DMS153 treated with DMSO at 0.1 percent for 48 hours (cell line): Measurements from ENCODE around the gene MYO10.
"Not testable (repeated sequence)": the region's sequence is repeated elsewhere in the genome, so short reads cannot be mapped to it uniquely, and the experiment has no call there.

ENCODE experiments used
- DNase-seq: peaks from one replicate; lab custom pipeline; 2025; ENCODE audit not compliant: unreplicated experiment; lab: John Stamatoyannopoulos, UW

Gene MYO10

DNA sequence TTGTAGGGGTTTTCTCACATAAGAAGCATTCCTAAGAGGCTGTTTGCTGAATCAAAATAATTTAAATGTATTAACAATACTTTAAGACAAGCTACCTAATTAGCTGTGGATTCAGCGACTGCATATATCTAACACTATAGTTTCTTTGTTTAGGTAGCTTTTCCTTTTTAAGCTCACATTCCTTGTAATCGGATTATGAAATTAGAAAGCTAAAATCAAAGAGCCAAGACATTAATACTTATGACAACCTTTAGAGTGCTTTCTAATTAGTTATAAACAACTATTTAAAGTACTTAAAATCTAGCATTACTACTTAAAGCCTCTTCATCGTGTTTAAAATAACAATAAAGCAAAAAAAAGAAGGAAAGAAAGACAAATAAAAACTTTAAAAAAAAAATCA, 182.0 kb downstream of the MYO10 start:
- DNase-seq = no peak

DNA sequence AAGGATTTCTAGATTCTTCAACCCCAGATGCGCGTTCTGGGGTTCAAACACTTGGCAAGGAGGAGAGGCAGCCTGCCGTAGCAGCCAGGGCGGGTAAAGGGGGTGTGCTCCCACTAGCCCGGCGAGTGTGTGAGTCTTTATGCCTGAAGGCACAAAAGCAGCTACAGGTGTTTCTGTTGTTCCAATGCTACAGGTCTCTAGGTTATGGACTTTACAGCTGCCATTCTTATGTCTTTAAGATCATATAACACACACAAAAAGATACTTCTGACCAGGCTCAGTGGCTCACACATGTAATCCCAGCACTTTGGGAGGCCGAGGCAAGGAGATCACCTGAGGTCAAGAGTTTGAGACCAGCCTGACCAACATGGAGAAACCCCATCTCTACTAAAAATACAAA, 185.6 kb downstream of the MYO10 start:
- DNase-seq = no peak

DNA sequence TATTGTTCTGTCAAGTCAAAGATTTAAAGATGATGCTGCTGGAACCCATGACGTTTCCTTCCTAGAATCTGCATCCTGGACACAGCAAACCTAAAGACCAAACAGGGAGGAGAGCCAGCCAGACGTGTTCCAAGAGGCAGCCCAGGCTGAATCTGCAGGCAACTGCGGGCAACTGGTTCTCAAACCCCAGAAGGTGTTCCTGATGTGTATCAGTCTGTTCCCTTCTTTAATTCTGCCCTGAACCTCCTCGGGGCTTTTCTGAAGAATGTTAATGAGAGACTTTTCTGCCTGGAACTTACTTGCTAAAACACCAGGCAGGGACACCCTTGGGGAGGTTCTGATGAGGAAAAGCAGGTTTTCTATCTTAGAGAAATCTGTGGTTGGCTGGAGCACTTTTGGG, 186.5 kb downstream of the MYO10 start:
- DNase-seq = no peak

DNA sequence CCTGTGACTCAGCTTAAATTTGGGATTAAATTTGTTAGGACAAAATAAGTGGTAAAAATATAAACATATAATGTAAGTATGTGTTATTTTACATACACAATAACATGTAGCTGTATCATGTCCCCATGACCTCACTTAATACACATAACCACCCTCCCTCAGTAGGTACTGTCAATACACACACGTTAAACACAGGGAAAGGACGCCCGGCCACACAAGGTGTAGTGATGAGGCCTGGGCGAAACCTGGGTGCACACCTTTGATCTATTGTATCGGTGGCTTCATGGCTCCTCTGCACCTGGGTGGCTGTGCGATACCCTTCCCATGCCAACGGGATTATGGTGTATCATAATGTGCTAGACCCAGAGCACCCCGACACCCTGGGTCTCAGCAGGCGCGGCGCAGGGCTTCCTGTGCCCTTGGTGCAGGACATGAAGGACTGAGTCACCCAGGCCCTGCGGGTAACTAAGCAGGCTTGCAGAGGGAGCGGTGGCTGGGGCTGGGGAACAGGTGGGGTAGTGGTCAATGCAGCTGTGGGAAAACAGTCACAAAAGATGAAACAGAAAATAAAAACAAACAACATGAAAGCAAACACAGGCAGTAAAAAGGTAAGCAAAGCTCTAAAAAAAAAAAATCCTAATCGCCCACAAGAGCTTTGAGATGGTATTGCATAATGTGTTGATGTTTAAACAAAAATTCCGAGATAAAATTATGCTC, 191.8 kb downstream of the MYO10 start:
- no peak for DNase-seq

DNA sequence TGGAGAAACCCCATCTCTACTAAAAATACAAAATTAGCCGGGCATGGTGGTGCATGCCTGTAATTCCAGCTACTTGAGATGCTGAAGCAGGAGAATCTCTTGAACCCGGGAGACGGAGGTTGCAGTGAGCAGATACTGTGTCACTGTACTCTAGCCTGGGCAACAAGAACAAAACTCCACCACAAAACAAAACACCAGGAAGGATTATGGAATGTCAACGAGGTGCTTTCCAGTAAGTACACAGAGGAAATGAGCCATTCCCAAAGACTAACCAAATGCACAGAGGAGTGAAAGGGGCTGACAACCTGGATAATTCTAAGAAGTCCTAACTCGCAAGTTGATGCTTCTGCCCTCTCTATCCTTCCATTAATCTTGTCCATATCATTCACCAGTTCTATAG, 193.2 kb downstream of the MYO10 start:
- no peak for DNase-seq

DNA sequence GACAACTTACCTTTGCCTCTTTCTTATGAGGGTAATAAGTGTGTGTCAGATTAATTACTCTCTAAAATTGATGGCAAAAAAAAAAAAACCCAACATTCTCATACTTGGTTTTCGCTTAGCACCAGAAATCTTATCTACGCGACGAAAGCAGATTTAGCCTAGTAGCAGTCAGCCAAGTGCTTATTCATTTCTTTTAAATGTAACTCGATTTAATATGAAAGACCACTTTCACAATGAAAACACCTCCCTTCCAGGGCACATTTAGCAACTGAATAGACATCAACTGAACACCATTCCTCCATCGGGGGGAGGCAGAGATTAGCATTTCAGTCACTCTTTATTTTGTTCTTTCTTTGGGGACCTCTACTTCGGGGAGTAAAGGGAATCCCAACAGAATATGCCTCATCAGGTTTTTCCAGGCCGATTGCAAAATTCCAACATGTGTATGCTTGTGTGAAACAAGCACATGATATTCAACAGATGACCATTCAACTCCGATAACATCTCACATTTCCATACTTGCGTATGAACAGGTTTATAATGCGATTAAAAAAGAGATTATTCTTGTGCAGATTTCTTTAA, 195.2 kb downstream of the MYO10 start:
- peak; percentile 30 for DNase-seq

DNA sequence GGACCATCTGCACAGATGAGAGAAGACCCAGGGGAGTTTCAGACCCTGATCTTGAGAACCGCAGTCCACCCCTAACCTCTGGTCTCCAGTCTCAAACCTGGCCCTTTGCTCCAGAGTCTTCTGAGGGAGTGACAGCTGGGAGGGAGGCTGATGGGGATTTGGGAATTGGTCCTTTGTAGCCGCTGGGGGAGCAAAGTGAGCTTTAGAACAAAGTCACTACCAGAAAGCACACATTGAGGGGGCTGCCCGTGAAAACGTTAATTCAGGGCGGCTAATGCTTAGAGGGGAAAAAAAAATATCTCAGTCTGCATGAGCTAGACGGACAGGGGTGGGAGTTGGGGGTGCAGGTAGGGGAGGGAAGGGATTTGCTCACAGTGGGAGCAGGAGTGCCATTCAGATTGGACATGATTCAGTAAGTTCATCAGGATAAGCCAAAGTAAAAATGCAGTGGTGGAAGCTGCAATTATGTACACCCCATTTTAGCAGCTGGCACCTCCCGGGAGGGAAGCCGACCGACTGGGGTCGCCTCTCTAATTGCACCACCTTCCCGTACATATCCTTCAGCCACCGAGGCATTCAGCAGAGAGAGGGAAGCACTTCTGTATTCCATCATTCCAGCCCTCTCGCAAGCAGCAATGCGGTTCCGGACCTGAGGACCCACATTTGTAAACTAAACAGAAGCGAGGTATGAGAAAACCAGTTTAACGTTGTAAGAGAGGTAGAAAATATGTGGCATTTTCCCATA, 195.8 kb downstream of the MYO10 start:
- DNase-seq = no peak

DNA sequence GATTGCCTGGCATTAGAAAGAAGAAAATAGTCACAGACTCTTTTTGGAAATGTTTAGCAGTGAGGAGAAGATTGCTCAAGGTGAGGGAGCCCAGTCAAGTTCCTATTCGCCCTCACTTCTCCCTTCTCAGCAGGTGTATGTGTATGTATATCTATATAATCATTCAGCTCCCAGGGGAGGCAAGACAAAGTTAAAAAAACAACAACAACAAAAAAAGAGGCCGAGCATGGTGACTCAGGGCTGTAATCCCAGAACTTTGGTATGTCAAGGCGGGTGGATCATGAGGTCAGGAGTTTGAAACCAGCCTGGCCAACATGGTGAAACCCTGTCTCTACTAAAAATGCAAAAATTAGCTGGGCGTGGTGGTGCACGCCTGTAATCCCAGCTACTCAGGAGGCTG, 197.7 kb downstream of the MYO10 start:
- DNase-seq = not testable (repeated sequence)

DNA sequence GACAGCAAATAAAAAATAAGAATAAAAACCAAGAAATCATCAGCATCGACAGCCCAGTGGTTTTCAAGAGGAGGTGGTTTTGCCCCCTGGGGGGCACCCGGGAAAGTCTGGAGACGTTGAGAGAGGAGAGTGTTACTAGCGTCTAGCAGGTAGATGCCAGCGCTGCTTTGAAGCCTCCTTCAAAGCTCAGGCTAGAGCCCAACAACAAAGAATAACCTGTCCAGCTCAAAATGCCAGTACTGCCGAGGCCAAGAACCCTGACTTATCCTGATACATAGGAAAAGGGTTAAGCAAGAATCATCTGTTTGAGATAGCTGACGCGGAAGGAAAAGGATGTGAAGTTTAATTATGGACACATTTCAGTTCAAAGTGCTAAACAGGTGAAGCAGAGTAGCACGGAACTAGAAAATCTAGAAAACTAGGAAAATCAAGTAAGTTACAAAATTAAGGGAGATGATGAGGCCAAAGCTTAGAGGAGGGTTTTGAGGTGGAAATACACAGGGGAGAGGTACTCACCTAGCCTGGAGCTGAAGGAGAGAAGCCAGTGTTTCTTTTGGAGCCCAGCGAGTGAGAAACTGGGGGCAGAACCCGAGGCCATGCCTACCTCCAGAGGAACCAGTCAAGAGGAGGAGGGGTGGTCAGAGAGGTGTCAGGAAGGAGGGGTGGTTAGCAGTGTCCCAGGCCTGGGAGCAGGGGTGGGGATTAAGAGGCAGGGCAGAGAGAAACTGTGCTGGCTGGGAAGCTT, 198.3 kb downstream of the MYO10 start:
- DNase-seq = peak; percentile 55

DNA sequence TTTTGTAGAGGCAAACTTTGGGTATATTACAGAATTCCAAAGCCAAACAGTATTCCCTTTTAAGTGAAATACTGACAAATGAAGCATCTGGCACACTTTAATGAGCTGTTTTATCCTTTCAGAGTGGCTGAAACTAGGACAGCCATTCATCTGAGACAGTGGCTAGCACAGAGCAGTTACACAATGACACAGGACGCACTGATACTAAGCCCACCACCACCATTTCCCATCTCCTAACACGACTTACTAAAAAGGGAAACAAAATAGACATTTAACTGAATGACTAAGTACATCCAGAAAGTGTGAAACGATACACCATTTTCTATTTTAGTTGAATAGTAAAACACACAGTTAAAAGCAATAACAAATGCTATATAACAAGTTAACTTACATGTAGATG, 198.9 kb downstream of the MYO10 start:
- peak; percentile 55 for DNase-seq

DNA sequence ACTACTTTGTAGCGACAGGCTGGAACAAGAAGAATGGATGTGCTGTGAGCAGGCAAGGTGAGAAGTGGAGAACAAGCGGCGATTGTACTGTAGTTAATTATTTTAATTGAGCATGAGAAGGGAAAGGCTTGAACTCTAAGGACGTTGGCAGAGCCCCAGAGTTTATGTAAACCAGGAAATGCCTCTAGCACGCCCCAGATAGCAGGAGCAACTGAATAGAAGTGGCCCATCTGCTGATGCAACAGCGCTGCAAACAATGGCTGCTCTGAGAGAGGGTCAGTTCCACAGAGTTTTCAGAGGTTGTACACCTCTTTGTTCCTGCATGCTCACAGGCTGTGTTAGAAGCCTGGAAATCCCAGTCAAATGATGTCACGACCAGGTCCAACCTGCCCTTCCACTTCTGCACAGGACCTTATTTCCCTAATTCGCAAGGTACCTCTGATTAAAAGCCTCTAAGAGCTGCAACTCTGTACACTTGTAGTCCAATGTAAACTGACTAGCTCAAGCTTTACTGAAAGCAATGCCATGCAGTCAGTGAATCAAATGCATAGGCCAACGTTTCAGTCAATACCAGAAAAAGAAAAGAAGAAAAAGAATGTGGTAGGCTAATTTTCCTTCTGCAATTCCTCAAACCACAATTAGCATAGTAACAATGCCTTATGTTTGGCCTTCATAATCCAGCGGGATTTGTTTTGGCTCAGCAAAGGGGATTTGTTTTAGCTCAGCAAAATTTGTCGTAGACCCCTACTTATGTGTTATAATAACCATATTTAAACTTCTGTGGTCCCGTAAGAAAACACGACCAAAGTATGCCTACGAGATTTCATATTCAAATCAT, 199.7 kb downstream of the MYO10 start:
- peak; percentile 98 for DNase-seq

DNA sequence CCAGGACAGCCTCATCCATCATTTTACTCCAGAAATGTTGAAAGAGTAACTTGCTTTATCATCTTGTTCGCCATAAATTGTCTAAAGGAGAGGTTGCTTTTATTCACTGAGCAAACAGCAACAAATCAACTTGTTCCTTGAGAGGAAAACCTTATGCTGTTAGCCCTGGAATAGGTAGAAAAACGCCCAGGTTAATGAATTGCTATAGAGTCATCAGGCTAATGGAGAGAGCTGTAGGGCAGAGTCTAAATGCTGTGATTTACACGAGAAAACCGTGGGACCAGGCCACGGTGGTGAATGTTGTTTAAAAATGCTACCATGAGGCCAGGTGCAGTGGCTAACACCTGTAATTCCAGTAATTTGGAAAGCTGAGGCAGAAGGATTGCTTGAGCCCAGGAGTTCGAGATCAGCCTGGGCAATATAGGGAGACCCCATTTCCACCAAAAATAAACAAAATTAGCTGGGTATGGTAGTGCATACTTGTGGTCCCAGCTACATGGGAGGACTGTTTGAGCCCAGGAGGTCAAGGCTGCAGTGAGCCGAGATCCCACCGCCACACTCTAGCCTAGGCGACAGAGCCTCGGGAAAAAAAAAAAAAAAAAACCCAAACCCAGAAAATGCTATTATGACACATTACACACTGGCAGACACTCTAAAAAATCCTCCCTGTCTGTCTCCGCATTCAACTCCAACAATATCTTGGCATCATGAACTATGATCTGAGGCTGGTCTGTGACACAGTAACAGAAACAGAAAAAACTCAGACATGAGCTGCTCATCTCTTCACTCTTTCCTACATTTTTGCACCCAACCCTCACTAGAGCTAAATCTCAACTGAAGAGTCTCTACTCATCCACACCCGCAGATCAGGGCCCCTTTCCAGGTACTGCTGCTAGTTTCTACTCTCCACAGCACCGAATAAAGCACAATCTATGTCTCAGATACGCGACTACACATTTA, 200.7 kb downstream of the MYO10 start:
- no peak for DNase-seq

DNA sequence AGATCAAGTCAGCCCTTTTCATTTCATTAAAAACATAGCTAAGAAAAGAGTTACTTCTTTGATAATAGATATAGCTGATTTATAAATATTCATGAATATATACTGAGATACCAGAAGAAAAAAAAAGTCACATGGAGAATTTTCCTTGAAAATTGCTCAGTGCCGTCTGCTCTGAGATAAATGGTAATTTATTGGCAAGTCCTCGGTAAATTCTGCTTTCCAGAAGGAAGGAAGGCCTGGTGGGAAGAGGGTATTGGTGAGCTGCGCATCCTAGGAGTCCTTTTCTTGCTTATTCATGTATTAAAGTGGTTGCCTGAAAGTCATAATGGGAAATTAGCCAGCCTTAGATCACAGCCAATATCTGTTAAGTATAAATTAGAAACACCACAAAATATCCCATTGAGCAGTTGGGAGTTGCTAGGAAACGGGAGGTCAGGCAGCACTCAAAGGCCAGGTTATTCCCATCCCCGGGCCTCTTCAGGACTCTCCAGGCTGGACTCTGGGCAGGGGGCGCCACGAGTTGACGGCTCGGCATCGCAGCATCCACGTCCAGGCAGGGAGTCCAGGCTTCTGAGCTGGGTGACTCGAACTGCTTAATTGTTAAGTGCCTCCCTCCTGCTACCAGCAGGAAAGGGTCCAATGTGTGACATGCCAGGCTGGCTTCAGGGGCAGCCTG, 202.6 kb downstream of the MYO10 start:
- DNase-seq = no peak

DNA sequence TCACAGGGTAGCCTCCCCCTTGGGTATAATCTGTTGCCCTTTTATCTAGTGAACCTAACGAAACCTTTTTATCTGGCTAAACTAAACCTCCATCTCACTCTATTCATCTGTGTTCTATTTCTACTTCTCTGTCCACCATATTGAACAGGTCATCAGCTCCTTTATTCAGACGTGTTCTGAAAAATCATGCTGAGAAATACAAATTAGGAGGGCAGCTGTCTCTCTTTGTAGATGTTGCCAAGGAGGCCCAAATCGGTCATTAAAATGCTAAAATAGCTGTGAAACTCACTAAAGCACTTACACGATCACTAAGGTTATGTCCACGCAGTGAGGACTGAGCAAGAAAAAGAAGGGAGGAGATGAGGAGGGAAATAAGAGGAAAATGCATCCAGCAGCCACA, 203.7 kb downstream of the MYO10 start:
- no peak for DNase-seq

DNA sequence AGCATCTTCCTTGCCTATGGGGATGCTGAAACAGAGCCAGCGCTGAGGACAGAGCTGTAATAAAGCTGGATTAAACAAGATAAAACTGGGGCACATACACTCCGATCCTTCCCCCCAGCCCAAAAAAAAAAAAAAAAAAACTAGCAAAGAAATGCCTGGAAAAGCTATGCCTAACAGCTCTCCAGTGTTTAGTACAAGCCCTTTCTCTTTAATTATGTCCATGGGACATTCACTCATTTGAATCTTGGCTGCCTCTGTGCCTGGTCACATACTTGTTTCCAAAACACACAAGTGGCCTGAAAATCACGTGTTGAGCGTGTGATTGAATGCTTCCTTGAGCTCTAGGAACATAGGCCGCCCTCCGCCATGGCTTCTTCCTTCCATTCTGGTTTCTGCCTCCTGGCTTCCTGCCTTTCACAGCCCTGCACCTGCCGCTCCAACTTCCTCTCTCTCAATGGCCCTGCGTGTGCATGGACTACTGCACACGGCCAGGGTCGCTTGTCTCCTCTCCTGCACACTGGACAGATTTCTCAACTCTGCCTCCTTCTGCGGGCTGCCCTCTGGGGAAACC, 208.2 kb downstream of the MYO10 start:
- peak; percentile 97 for DNase-seq

DNA sequence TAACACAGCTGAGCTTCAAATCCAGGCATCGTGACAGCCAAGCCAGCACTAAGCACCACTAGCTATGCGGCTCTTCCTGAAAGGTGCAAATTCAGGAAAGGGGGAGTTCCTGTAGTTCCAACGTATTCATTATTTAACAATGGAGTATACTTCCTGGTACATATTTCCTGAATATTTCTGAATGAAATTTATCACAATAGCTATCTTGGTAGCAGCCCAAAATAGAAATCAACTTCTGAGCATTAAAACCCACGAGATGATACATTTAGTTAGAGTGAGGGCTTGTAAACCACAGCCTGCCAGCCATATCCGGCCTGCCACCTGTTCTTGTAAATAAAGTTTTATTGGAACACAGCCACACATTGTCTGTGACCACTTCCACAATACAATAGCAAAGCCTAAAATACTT, 209.5 kb downstream of the MYO10 start:
- peak; percentile 62 for DNase-seq

DNA sequence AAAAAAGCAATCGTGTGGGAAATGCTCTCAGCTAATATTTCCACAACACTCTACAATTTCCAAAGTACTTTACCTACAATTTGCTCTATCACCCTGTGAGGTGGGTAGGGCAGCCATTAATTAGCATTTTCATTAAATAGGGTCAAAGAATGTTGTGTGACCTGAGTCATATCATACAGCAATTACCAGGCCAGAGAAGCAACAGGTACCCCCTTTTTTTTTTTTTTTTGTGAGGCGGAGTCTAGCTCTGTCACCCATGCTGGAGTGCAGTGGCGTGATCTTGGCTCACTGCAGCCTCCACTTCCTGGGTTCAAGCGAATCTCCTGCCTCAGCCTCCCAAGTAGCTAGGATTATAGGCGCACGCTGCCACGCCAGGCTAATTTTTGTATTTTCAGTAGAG, 210.5 kb downstream of the MYO10 start:
- DNase-seq = no peak

DNA sequence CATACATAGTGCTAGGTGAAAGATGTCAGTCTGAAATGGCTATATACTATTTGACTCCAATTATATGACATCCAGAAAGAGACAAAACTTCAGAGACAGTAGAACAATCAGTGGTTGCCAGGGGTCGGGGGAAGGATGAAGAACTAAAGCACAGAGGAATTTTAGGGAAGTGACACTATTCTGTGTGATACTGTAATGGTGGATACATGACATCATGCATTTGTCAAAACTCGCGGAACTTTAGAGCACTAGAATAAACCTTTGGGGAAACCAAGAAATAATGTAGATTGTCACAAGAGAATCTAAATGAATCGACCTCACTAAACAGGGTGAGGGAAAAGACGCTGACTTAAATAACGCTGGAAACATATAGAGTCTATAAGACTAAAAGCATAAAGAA, 212.3 kb downstream of the MYO10 start:
- DNase-seq = no peak

DNA sequence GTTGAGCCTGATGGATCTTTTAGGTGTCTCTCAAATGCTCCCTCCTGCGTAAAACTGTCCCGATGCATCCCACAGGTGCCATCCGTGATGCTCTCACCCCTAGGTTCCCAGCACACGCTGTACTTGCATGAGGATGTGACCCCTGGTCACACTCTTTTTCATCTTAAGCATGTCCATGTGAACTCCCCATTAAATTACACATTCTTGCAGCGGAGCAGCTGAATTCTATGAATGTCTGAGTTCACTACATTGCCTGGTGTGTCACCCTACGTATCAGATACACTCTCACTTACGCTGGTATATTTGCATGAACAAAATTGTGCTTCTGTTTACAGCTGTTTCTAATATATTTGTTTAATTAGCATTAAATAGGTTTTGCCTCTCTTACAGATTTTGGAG, 214.0 kb downstream of the MYO10 start:
- no peak for DNase-seq
